Liver (tissue), 9 donors: ENCODE measurements around the gene CSKMT. TPM values are rescaled to one million over a fixed set of nuclear protein-coding genes. Genes with fewer than 3 reads are reported as not detected.
A peak's percentile ranks its signal among the peaks of the same experiment; 100 is the strongest.

ENCODE experiments used
- DNase-seq: peaks from one replicate; pipeline ENCODE4 v3.0.0-alpha.2; 2017; ENCODE audit warnings: low spot score
- H3K27ac ChIP-seq, 2 donors: one replicate each; pipeline ENCODE4 v1.7.0; 2013; ENCODE audit warnings: inconsistent platforms in 2 of 2, low read length in 2 of 2, control low read depth in 1 of 2, low read depth in 1 of 2, mild to moderate bottlenecking in 1 of 2
- H3K27me3 ChIP-seq, 4 donors: one replicate each; pipeline versions ENCODE4 v1.6.1 to v1.7.0; 2013; ENCODE audit warnings: low read length in 3 of 4, inconsistent platforms in 1 of 4, mild to moderate bottlenecking in 1 of 4, moderate library complexity in 1 of 4; ENCODE audit not compliant: control insufficient read depth in 4 of 4, insufficient read depth in 4 of 4
- H3K36me3 ChIP-seq, 4 donors: one replicate each; pipeline versions ENCODE4 v1.6.1 to v1.7.0; 2013; ENCODE audit warnings: low read length in 3 of 4, mild to moderate bottlenecking in 3 of 4, low read depth in 1 of 4, moderate library complexity in 1 of 4; ENCODE audit not compliant: control insufficient read depth in 4 of 4, insufficient read depth in 3 of 4
- H3K4me1 ChIP-seq, 4 donors: one replicate each; pipeline versions ENCODE4 v1.6.1 to v1.7.0; 2013; ENCODE audit warnings: low read length in 3 of 4, mild to moderate bottlenecking in 3 of 4, moderate library complexity in 1 of 4; ENCODE audit not compliant: control insufficient read depth in 4 of 4, insufficient read depth in 4 of 4
- H3K4me3 ChIP-seq, 3 donors: one replicate each; pipeline versions ENCODE4 v1.6.1 to v1.7.0; 2013; ENCODE audit warnings: low read length in 3 of 3, control low read depth in 1 of 3, low read depth in 1 of 3, mild to moderate bottlenecking in 1 of 3
- H3K9ac ChIP-seq, 2 donors: one replicate each; pipeline ENCODE4 v1.7.0; 2013; ENCODE audit warnings: low read length in 2 of 2, mild to moderate bottlenecking in 2 of 2, moderate library complexity in 2 of 2, control low read depth in 1 of 2, low read depth in 1 of 2
- H3K9me3 ChIP-seq, 4 donors: one replicate each; pipeline versions ENCODE4 v1.6.1 to v1.7.0; 2013; ENCODE audit warnings: low read length in 3 of 4; ENCODE audit not compliant: control insufficient read depth in 4 of 4
- ATF3 ChIP-seq: IDR thresholded peaks from 2 replicates; pipeline ENCODE4 v1.6.1; 2016; ENCODE audit warnings: antibody characterized with exemption
- CTCF ChIP-seq: fragments of 150-350 bp; IDR thresholded peaks from 2 replicates; pipeline ENCODE4 v1.5.1; 2017; ENCODE audit warnings: improper control_type of control experiment, low read depth, low read length; ENCODE audit not compliant: missing input control
- EGR1 ChIP-seq, 2 donors: IDR thresholded peaks; 2 replicates each; pipeline ENCODE4 v1.6.1; 2016 to 2018; ENCODE audit warnings: antibody characterized with exemption in 2 of 2, low read depth in 2 of 2
- FOXA1 ChIP-seq: IDR thresholded peaks from 2 replicates; pipeline ENCODE4 v1.6.1; 2016; ENCODE audit warnings: antibody characterized with exemption
- FOXA2 ChIP-seq: IDR thresholded peaks from 2 replicates; pipeline ENCODE4 v1.6.1; 2016; ENCODE audit warnings: antibody characterized with exemption
- GABPA ChIP-seq, 2 donors: IDR thresholded peaks in 1 of 2; conservative IDR thresholded peaks in 1 of 2; 2 replicates each; pipeline ENCODE4 v1.6.1; 2016; ENCODE audit warnings: antibody characterized with exemption in 2 of 2, mild to moderate bottlenecking in 1 of 2, moderate library complexity in 1 of 2
- HNF4A ChIP-seq, 2 donors: conservative IDR thresholded peaks; 2 replicates each; pipeline ENCODE4 v1.6.1; 2016; ENCODE audit warnings: antibody characterized with exemption in 2 of 2, mild to moderate bottlenecking in 2 of 2
- HNF4G ChIP-seq: IDR thresholded peaks from 2 replicates; pipeline ENCODE4 v1.6.1; 2016; ENCODE audit warnings: antibody characterized with exemption
- JUND ChIP-seq, 2 donors: IDR thresholded peaks; 2 replicates each; pipeline ENCODE4 v1.6.1; 2016; ENCODE audit warnings: antibody characterized with exemption in 2 of 2
- NR2F2 ChIP-seq: IDR thresholded peaks from 2 replicates; pipeline ENCODE4 v1.6.1; 2016; ENCODE audit warnings: antibody characterized with exemption
- RAD21 ChIP-seq, 2 donors: IDR thresholded peaks; 2 replicates each; pipeline ENCODE4 v1.6.1; 2016; ENCODE audit warnings: antibody characterized with exemption in 2 of 2, mild to moderate bottlenecking in 2 of 2
- REST ChIP-seq: IDR thresholded peaks from 2 replicates; pipeline ENCODE4 v1.6.1; 2016; ENCODE audit warnings: antibody characterized with exemption, mild to moderate bottlenecking
- RXRA ChIP-seq, 2 donors: IDR thresholded peaks; 2 replicates each; pipeline ENCODE4 v1.6.1; 2017 to 2018; ENCODE audit warnings: antibody characterized with exemption in 2 of 2, mild to moderate bottlenecking in 1 of 2
- SP1 ChIP-seq: IDR thresholded peaks from 2 replicates; pipeline ENCODE4 v1.6.1; 2018; ENCODE audit warnings: antibody characterized with exemption, mild to moderate bottlenecking
- TAF1 ChIP-seq: conservative IDR thresholded peaks from 2 replicates; pipeline ENCODE4 v1.6.1; 2016; ENCODE audit warnings: antibody characterized with exemption, mild to moderate bottlenecking
- YY1 ChIP-seq: IDR thresholded peaks from 2 replicates; pipeline ENCODE4 v1.6.1; 2016; ENCODE audit warnings: antibody characterized with exemption, mild to moderate bottlenecking
- ZBTB33 ChIP-seq: IDR thresholded peaks from 2 replicates; pipeline ENCODE4 v1.6.1; 2016; ENCODE audit warnings: antibody characterized with exemption
- WGBS: extraction: QIAGEN DNeasy Blood & Tissue Kit; methylation state at CpG from one replicate; pipeline ENCODE4 v1.1.7; 2013; 5-methylcytosine and 5-hydroxymethylcytosine counted together
- polyA plus RNA-seq, 2 donors: library from polyadenylated mRNA; stranded (reverse) in 1 of 2; unstranded in 1 of 2; fragments of 200-250 nt in 1 of 2; fragments of >200 nt in 1 of 2; fragmentation: Nextera tagmentation in 1 of 2; extraction: Ambion mirVana in 1 of 2; gene quantifications; one replicate each; pipeline versions ENCODE4 v1.2.1 to v1.2.3, GENCODE V29; 2013 to 2015
- total RNA-seq, 2 donors: library from RNA; depleted of rRNA; stranded (reverse); fragments of >200 nt; gene quantifications; one replicate each; pipeline ENCODE4 v1.2.3, GENCODE V29; 2014
- TF ChIP-seq, protein P1 (sequence below): IDR thresholded peaks from 2 replicates; pipeline ENCODE4 v1.6.1; 2016; ENCODE audit warnings: antibody characterized with exemption
- donor health status: healthy.
- donor health status: healthy.
- donor health status: healthy.
- donor health status: healthy.
- donor health status: healthy.

CSKMT gene, protein sequence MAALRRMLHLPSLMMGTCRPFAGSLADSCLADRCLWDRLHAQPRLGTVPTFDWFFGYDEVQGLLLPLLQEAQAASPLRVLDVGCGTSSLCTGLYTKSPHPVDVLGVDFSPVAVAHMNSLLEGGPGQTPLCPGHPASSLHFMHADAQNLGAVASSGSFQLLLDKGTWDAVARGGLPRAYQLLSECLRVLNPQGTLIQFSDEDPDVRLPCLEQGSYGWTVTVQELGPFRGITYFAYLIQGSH
- total RNA-seq, result 1 to 10 TPM; 1.8 to 2.5 TPM
- polyA plus RNA-seq, result 1 to 10 TPM; 2.1 to 2.4 TPM

DNA sequence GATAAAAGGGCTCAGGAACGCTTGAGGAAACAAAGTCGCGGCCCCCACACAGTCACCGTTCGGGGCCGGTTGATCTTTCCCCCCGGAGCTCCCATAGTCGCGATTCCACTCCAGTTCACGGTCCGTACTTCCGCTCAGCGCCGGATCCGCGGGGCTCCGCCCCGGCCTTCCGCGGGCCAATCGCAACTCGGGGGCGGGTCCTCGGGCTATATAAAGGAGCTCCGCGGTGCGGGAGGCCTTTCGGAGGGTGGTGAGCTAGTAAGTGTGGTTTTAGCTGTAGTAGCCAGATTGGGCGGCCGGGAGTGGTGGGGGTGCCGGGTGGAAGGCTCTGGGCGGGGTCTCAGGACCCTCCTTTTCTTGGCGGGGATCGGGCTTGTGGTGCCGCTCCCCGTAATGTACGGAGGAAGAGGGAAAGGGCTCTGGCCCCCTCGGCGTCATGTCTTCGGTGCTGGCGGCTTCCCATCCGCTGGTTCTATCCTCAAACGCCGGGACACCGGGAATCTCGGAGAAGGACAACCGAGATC, at the start of gene CSKMT, which contains the start of gene C11orf98:
TSS of gene CSKMT (plus strand) at position 238 of the 524 bp plus-strand sequence. CDS start 568 bp downstream, outside the sequence.
TSS of gene C11orf98 (minus strand) at position 136 of the 524 bp plus-strand sequence. CDS start at position 95, 41 bp downstream.
- Histone ChIP-seq H3K27ac (peak within 1 kb of the TSS; percentile 85 to 89), H3K4me3 (peak within 1 kb of the TSS; percentile 82 to 98 (median 97)), H3K4me1 (peaks cover 11 to 34% (median 25%) of the 10 kb centered on the region in 4 donors), H3K36me3 (peaks cover 3 to 10% (median 6%) of the 10 kb centered on the region in 4 donors), H3K9me3 (no peaks in the 10 kb centered on the region), H3K9ac (peak within 1 kb of the TSS; percentile 68 to 96), H3K27me3 (no peaks in the 10 kb centered on the region)
- DNase-seq, result peak; percentile 98
- under 1% methylated on average over 47 of the region's 47 CpGs for WGBS
- TF ChIP-seq HNF4A (conservative IDR thresholded peaks at IDR 0.05) (peak in 1 of 2 donors; percentile 23), JUND (IDR thresholded peaks at IDR 0.05) (peak in 1 of 2 donors; percentile 34), ATF3 (peak; percentile 47), SP1 (peak; percentile 81), RXRA (IDR thresholded peaks at IDR 0.05) (no peak), YY1 (peak; percentile 86), FOXA1 (peak; percentile 68), EGR1 (IDR thresholded peaks at IDR 0.05; ENCODE audit: low read depth in 2 of 2) (peak in 1 of 2 donors; percentile 30), RAD21 (IDR thresholded peaks at IDR 0.05) (peak in 1 of 2 donors; percentile 23), REST (peak; percentile 96), GABPA (IDR thresholded peaks at IDR 0.05 in 1 of 2, conservative IDR thresholded peaks at IDR 0.05 in 1 of 2) (peak; percentile 60 to 87), TAF1 (peak; percentile 98), ZBTB33 (peak; percentile 76), NR2F2 (peak; percentile 28), CTCF (no peak), HNF4G (no peak), FOXA2 (no peak)
- TF ChIP-seq, protein P1, sequence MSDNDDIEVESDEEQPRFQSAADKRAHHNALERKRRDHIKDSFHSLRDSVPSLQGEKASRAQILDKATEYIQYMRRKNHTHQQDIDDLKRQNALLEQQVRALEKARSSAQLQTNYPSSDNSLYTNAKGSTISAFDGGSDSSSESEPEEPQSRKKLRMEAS, result peak; percentile 22
